GM18909 (cell line): ENCODE data around the gene OSBPL3.

Source experiments
- ATAC-seq: cut with Tn5 transposase; IDR thresholded peaks from one replicate; pipeline ENCODE4 v1.9.1; 2021; ENCODE audit warnings: mild to moderate bottlenecking; ENCODE audit not compliant: unreplicated experiment, poor library complexity

The OSBPL3 gene

GRCh38 chr7:24959735-24960485 is 20.1 kb downstream of the OSBPL3 start:
- no peak for ATAC-seq

DNA sequence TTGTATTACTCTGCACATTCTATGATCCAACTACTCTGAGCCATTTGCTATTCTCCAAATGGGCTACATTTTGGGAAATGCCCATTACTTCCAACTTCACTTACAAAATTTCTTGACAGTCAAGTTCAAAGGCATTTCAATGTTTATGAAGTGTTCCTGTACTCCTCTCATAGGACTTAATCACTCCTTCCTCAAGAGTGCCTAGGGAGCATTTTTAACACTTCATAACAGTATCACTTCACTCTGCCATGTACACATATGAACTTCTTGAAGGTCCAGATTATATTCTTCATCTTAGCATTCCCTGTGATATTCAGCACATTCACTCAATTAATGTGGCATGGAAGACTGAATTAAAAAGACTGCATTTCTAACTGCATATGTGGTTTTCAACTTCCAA is 21.6 kb downstream of the OSBPL3 start:
- no peak for ATAC-seq

DNA sequence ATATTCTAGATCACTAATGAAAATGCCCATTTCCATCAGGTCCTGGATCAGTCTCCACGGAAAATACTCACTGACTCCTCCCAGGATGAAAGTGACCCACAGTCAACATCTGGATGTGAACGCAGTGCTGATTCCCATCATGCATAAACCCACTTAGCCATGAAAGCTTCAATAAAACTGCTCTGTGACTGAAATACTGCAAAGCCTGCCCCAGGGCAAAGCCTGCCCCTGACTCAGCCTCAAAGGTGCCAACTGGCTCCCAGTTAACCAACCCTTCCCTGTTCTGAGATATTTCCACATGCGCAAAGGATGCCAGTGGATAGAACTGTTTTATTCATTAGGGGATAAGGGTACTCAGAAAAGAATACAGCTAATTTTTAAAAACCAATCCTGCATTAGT is 24.0 kb downstream of the OSBPL3 start:
- ATAC-seq: no peak

GRCh38 chr7:24955313-24955712 is 24.7 kb downstream of the OSBPL3 start:
- no peak for ATAC-seq

- no peak for ATAC-seq
Measured at GRCh38 chr7:24952464-24952863, 27.5 kb downstream of the OSBPL3 start.

GRCh38 chr7:24951441-24951980 is 28.5 kb downstream of the OSBPL3 start:
- ATAC-seq: no peak

- ATAC-seq: no peak
Measured at GRCh38 chr7:24949884-24950283, 30.1 kb downstream of the OSBPL3 start.

DNA sequence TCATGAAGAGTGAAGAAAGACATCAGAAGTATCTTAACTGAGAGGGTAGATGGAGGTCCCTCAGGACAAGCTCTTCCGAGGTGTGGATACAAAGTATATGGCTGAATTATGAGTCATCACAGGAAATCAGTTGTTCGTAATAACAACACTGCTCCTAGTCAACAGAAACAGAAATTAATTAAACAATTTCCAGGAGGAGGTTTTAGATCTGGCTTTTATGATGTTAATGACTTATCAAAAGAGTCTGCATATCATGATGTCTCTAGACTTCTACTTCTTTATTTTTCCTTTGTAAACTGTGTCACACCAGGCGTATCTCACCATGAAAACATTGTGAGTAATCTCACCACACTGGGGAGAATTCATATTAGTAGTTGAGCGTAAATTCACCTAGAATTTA is 31.2 kb downstream of the OSBPL3 start:
- peak; percentile 46 for ATAC-seq

DNA sequence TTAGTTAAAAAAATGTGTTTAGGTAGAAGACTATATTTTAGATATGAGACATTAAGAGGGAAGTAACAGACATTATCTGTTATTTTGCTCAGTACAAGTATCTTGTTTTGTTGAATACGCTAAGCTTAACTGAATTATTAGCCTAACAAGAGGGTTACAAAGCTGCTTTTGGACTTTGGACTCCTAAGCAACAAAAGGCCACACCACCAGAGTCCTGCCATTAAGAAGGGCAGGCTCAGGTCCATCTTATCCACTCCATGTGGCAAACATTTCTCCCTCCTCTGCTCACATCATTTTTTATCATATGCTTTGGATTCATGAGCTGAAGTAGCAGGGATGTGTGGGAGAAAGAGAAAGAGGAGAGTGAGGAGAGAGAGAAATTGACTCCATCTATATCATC is 33.5 kb downstream of the OSBPL3 start:
- no peak for ATAC-seq

DNA sequence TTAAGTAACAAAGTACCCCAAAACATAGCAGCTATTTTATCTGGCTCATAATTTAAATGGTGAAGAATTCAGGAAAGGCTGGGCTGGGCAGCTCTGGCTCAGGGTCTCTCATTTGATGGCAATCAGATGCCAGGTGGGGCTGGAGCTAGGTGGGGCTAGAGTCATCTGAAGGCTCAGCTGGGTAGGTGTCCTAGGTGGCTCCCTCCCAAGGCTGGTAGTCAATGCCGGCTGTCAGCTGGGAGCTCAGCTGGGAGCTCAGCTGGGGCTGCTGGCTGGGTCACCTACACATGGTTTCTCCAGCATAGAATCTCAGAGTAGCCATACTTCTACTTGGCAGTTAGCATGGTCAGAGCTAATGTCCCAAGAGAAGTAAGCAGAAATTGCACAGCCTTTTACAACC is 34.1 kb downstream of the OSBPL3 start:
- ATAC-seq: no peak

- ATAC-seq: no peak
Measured at GRCh38 chr7:24943096-24943948, 36.7 kb downstream of the OSBPL3 start.

DNA sequence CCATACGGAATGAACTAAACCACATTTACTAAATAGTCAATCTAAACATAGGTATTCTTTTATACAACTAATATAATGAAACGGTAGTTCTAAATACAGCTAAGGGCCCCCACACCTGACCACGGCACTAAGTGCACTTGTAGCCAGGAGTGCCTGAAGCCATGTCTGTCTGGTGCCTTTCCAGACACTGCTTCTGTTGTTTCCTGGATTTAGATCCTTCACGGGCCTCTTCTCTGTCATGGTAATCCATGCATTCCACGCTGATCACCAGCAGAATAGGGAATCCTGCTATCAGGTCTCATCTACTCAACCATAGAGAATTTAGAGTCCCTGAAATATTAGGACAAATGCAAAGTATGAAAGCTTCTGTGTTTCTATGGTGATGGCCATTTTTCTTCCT is 37.8 kb downstream of the OSBPL3 start:
- ATAC-seq: no peak

- ATAC-seq: no peak
Measured at GRCh38 chr7:24939416-24939815, 40.6 kb downstream of the OSBPL3 start.

GRCh38 chr7:24936121-24936824 is 43.7 kb downstream of the OSBPL3 start:
- ATAC-seq: peak; percentile 80

DNA sequence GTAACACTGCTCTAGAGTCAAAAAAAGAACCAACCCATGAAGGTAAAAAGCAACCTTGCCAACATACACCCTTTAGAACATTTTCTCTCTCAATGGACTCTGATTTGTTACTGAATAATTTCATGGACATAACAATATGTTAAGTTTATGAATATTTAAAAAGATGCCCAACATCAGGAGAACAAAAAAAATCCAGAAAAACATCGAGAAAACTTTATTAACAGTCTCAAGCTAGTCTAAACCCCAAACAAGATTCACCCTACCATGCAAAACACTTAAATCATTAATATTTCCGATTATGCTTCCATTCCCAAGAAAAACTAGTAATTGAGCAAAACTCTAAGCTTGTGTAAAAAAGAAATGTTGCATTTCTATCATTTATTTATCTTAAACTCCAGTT is 46.7 kb downstream of the OSBPL3 start:
- ATAC-seq: no peak

DNA sequence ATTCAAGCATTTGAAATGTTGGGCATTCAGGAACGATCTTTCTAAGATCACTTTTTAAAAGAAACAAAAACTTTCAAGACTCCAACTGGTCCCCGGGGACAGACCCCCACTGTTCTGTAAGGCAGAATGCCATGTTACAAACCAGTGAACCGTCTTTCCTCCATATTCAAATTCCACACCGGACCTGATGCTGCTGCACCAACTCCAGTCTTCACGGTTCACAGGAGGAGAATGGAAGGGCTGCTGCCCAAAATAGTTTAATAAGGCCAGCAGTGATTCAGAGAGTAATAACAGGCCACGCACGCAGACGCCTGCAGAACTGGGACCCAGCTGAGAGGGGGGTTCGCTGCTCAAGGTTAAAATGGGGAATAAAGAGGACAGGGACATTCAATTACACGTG is 47.2 kb downstream of the OSBPL3 start:
- ATAC-seq: no peak

GRCh38 chr7:24932389-24932788 is 47.6 kb downstream of the OSBPL3 start:
- ATAC-seq: no peak

GRCh38 chr7:24931844-24932243 is 48.1 kb downstream of the OSBPL3 start:
- ATAC-seq: no peak

- ATAC-seq: no peak
Measured at GRCh38 chr7:24930856-24931255, 49.1 kb downstream of the OSBPL3 start.

GRCh38 chr7:24926623-24927524 is 53.1 kb downstream of the OSBPL3 start:
- no peak for ATAC-seq
